Fibroblast of the aortic adventitia (primary cell): ENCODE results near the gene MTNR1B. TPM values are rescaled to one million over a fixed set of nuclear protein-coding genes. Genes with fewer than 3 reads are reported as not detected.

Experiments
- DNase-seq: peaks from one replicate; pipeline ENCODE4 v3.0.0-alpha.2; 2010; ENCODE audit warnings: low read depth
- H3K4me3 ChIP-seq: 2 replicates; pipeline ENCODE4 v1.5.1; 2011; ENCODE audit warnings: low read depth, mild to moderate bottlenecking, control low read depth, low read length, moderate library complexity
- total RNA-seq: library from RNA; depleted of rRNA; stranded (reverse); fragments of >200 nt; gene quantifications from 2 replicates; pipeline ENCODE4 v1.2.3, GENCODE V29; 2012; ENCODE audit warnings: low replicate concordance
- TF ChIP-seq, protein P1 (sequence below): IDR thresholded peaks from 2 replicates; pipeline ENCODE4 v1.5.1; 2011; ENCODE audit warnings: mild to moderate bottlenecking, low read length, control low read depth, inconsistent platforms; ENCODE audit not compliant: insufficient read depth

Gene MTNR1B
- total RNA-seq, 1 donor, result not detected

- DNase-seq, result no peak
- no peak overlapping the region for H3K4me3 ChIP-seq
- TF ChIP-seq, protein P1, sequence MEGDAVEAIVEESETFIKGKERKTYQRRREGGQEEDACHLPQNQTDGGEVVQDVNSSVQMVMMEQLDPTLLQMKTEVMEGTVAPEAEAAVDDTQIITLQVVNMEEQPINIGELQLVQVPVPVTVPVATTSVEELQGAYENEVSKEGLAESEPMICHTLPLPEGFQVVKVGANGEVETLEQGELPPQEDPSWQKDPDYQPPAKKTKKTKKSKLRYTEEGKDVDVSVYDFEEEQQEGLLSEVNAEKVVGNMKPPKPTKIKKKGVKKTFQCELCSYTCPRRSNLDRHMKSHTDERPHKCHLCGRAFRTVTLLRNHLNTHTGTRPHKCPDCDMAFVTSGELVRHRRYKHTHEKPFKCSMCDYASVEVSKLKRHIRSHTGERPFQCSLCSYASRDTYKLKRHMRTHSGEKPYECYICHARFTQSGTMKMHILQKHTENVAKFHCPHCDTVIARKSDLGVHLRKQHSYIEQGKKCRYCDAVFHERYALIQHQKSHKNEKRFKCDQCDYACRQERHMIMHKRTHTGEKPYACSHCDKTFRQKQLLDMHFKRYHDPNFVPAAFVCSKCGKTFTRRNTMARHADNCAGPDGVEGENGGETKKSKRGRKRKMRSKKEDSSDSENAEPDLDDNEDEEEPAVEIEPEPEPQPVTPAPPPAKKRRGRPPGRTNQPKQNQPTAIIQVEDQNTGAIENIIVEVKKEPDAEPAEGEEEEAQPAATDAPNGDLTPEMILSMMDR, result no peak
Observed at GRCh38 chr11:92962446-92962845, 7.0 kb upstream of the MTNR1B start.

GRCh38 chr11:92964471-92964870 lies 5.0 kb upstream of the MTNR1B start:
- H3K4me3 ChIP-seq, result no peak overlapping the region
- DNase-seq, result no peak
- TF ChIP-seq, protein P1, result no peak

- no peak for DNase-seq
- no peak overlapping the region for H3K4me3 ChIP-seq
- TF ChIP-seq, protein P1, result no peak
Observed at GRCh38 chr11:92965196-92965595, 4.3 kb upstream of the MTNR1B start.

DNA sequence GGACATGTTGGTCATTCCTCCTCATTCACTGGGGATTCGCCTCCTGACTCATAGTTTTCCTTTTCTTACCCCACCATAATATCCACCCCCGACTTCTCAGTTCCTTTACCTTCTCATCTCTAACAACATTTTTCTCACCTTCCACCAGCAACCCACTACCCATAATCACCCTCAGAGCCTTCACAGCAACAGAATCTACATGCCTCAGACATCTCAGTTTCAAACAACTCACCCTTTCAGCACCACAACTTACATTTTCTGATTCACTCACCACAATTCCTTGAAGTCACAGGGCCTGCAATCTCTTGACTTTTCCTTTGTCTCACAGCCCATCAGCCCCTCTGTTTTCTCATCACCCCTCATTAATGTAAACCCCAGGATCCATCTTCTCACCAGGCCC lies 2.3 kb upstream of the MTNR1B start:
- TF ChIP-seq, protein P1, result no peak
- H3K4me3 ChIP-seq, result no peak overlapping the region
- no peak for DNase-seq

GRCh38 chr11:92967867-92968266 lies 1.6 kb upstream of the MTNR1B start:
- TF ChIP-seq, protein P1, result no peak
- DNase-seq, result no peak
- no peak overlapping the region for H3K4me3 ChIP-seq

DNA sequence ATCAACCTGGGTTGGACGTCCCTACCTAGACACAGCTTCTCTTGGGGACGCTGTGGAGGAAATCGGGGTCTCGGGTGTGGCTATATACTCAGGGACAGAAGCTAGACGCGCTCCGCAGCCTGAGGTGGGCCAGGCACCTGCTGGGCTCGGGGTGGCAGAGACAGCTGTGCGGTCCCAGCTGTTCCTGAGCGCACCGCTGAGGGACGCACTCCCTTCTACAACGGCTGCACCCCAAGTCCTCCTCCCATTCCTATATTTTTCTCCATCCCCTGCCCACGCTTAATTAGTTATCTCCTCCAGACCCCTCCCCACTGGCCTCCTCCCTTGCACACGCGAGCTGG lies 188 bp upstream of the MTNR1B start:
- H3K4me3 ChIP-seq, result no peak overlapping the region
- TF ChIP-seq, protein P1, result no peak
- no peak for DNase-seq

DNA sequence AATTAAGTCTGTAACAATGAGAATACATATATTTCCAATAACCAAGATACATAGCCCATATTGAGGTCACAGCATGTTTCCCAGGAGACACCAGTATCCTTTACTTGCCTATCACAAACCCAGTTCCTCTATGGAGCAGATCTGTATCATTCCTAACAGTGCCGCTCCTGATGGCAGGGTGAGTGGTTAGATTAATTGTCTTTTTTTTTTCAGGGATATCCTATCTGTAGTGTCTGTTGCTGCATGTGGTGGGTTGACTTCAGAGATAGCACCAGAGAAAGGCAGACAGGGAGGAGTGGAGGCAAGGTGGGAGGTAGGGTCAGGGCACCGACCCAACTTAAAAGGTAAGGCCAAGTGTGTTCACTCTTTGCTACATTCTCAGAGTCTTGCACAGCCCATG lies 2.8 kb downstream of the MTNR1B start:
- TF ChIP-seq, protein P1, result no peak
- no peak for DNase-seq
- H3K4me3 ChIP-seq, result no peak overlapping the region
